HCT116 (cell line): ENCODE results near the gene CXCR6. TPM values are rescaled to one million over a fixed set of nuclear protein-coding genes. Genes with fewer than 3 reads are reported as not detected.

ENCODE experiments used
- ATAC-seq: fragments of 200-7000 bp; cut with Tn5 transposase; 2 replicates; pipeline ENCODE4 v1.9.1; 2020; ENCODE audit warnings: mild to moderate bottlenecking, moderate library complexity
- BruUV-seq: library from RNA; stranded (reverse); fragments of 400-500 nt; replicated peaks from 2 replicates; lab custom pipeline; 2021; lab: Mats Ljungman, UMichigan
- CTCF ChIA-PET: fragments of 300-600 bp; sonication (Branson Sonifier 250); formaldehyde crosslinking; loops from one replicate; lab custom pipeline; 2021; ENCODE audit warnings: antibody characterized with exemption; lab: Charles Lee
- POLR2A ChIA-PET: fragments of 300-600, 350-600 bp; sonication (Branson Sonifier 250); formaldehyde crosslinking; loops from one replicate; lab custom pipeline; 2021; ENCODE audit warnings: antibody characterized with exemption; lab: Charles Lee
- RAD21 ChIA-PET, 2 experiments: fragments of 300-600 bp; sonication (Branson Sonifier 250); formaldehyde crosslinking; loops; one replicate each; lab custom pipeline; 2023; ENCODE audit warnings: low total read pairs in 2 of 2; ENCODE audit not compliant: uncharacterized antibody in 2 of 2, unreplicated experiment in 2 of 2, low non-redundant PET in 1 of 2; lab: Charles Lee
- DNase-seq: peaks from one replicate; pipeline ENCODE4 v3.0.0-alpha.2; 2010; ENCODE audit warnings: low read depth, low spot score
- H2AFZ ChIP-seq: fragments of 200-600 bp; shearing (Covaris generic), sonication (generic); 2 replicates; pipeline ENCODE4 v1.6.1; 2017; ENCODE audit warnings: low read depth, mixed run types, mixed read lengths, antibody characterized with exemption, low read length; ENCODE audit not compliant: poor library complexity, severe bottlenecking
- H3K27ac ChIP-seq: 2 replicates; pipeline ENCODE4 v1.5.1; 2012; ENCODE audit warnings: low read depth, low read length
- H3K27me3 ChIP-seq: fragments of 200-600 bp; sonication (generic); 2 replicates; pipeline ENCODE4 v1.6.1; 2016; ENCODE audit warnings: mixed run types, low read length, mixed read lengths; ENCODE audit not compliant: insufficient read depth
- H3K36me3 ChIP-seq, 2 experiments: fragments of 200-500 bp in 1 of 2; fragments of 200-600 bp in 1 of 2; sonication (Bioruptor generic) in 1 of 2; sonication (generic) in 1 of 2; 2 replicates each; pipeline versions ENCODE4 v1.5.1 to v1.6.1; 2014 to 2016; ENCODE audit warnings: low read length in 2 of 2, inconsistent platforms in 1 of 2, mixed read lengths in 1 of 2, mixed run types in 1 of 2; ENCODE audit not compliant: insufficient read depth in 2 of 2, control insufficient read depth in 1 of 2
- H3K4me1 ChIP-seq, 2 experiments: fragments of 200-600 bp in 1 of 2; sonication (generic) in 1 of 2; 2 replicates each; pipeline versions ENCODE4 v1.5.1 to v1.6.1; 2012 to 2017; ENCODE audit warnings: low read length in 2 of 2, inconsistent platforms in 1 of 2, mild to moderate bottlenecking in 1 of 2, mixed read lengths in 1 of 2, mixed run types in 1 of 2, moderate library complexity in 1 of 2; ENCODE audit not compliant: insufficient read depth in 2 of 2, control insufficient read depth in 1 of 2
- H3K4me2 ChIP-seq: fragments of 200-600 bp; sonication (generic); 2 replicates; pipeline ENCODE4 v1.6.1; 2017; ENCODE audit warnings: mixed run types, low read length, mixed read lengths
- H3K4me3 ChIP-seq, 2 experiments: fragments of 200-600 bp in 1 of 2; sonication (generic) in 1 of 2; replicated peaks in 1 of 2; 2 replicates each; pipeline ENCODE4 v1.5.1; 2011 to 2016; ENCODE audit warnings: low read length in 2 of 2, control low read depth in 1 of 2, low read depth in 1 of 2, mild to moderate bottlenecking in 1 of 2, mixed read lengths in 1 of 2, mixed run types in 1 of 2
- H3K79me2 ChIP-seq: fragments of 200-600 bp; sonication (generic); 2 replicates; pipeline ENCODE4 v1.6.1; 2017; ENCODE audit warnings: mild to moderate bottlenecking, mixed run types, low read length, moderate library complexity, mixed read lengths; ENCODE audit not compliant: insufficient read depth
- H3K9ac ChIP-seq: fragments of 200-600 bp; sonication (generic); 2 replicates; pipeline ENCODE4 v1.6.1; 2016; ENCODE audit warnings: low read length, mixed read lengths
- H3K9me2 ChIP-seq: fragments of 200-600 bp; sonication (generic), shearing (Covaris generic); 2 replicates; pipeline ENCODE4 v1.6.1; 2017; ENCODE audit warnings: mixed run types, mild to moderate bottlenecking, moderate library complexity; ENCODE audit not compliant: insufficient read depth
- H3K9me3 ChIP-seq, 2 experiments: fragments of 200-500 bp in 1 of 2; fragments of 200-600 bp in 1 of 2; sonication (Bioruptor generic) in 1 of 2; sonication (generic) in 1 of 2; 2 replicates each; pipeline ENCODE4 v1.6.1; 2014 to 2017; ENCODE audit warnings: low read length in 2 of 2, mixed read lengths in 2 of 2, inconsistent platforms in 1 of 2, low read depth in 1 of 2, mild to moderate bottlenecking in 1 of 2, mixed run types in 1 of 2, moderate library complexity in 1 of 2; ENCODE audit not compliant: control insufficient read depth in 1 of 2, insufficient read depth in 1 of 2
- H4K20me1 ChIP-seq: fragments of 200-600 bp; sonication (generic), shearing (Covaris generic); 2 replicates; pipeline ENCODE4 v1.6.1; 2017; ENCODE audit warnings: mixed run types, mild to moderate bottlenecking, moderate library complexity; ENCODE audit not compliant: insufficient read depth
- CEBPB ChIP-seq: IDR thresholded peaks from 2 replicates; pipeline ENCODE4 v1.6.1; 2012; ENCODE audit warnings: low read depth
- CTCF ChIP-seq, 3 experiments: fragments of 200-600 bp in 1 of 3; sonication (generic) in 1 of 3; IDR thresholded peaks in 2 of 3; conservative IDR thresholded peaks in 1 of 3; 2 replicates each; pipeline ENCODE4 v1.5.1; 2012 to 2017; ENCODE audit warnings: low read depth in 2 of 3, low read length in 2 of 3, antibody characterized with exemption in 1 of 3, borderline replicate concordance in 1 of 3, control low read depth in 1 of 3, mild to moderate bottlenecking in 1 of 3, mixed read lengths in 1 of 3, mixed run types in 1 of 3, moderate library complexity in 1 of 3; ENCODE audit not compliant: insufficient read depth in 1 of 3
- EZH2 ChIP-seq: fragments of 200-600 bp; sonication (generic); IDR thresholded peaks from 2 replicates; pipeline ENCODE4 v1.6.1; 2017; ENCODE audit warnings: antibody characterized with exemption, mixed run types
- EZH2phosphoT487 ChIP-seq: fragments of 200-600 bp; IDR thresholded peaks from 2 replicates; pipeline ENCODE4 v1.6.1; 2018; ENCODE audit warnings: antibody characterized with exemption, borderline replicate concordance
- FOSL1 ChIP-seq: IDR thresholded peaks from 2 replicates; pipeline ENCODE4 v1.6.1; 2012; ENCODE audit warnings: low read depth
- JUND ChIP-seq: IDR thresholded peaks from 2 replicates; pipeline ENCODE4 v1.6.1; 2012
- MAX ChIP-seq: IDR thresholded peaks from 2 replicates; pipeline ENCODE4 v1.6.1; 2012
- POLR2A ChIP-seq: IDR thresholded peaks from 2 replicates; pipeline ENCODE4 v1.7.0; 2011; ENCODE audit warnings: borderline replicate concordance; ENCODE audit not compliant: insufficient read depth, insufficient read length; ENCODE audit errors: extremely low read depth
- POLR2AphosphoS5 ChIP-seq: IDR thresholded peaks from 2 replicates; pipeline ENCODE4 v1.6.1; 2011; ENCODE audit warnings: mild to moderate bottlenecking, low read depth, low read length, moderate library complexity
- RAD21 ChIP-seq: IDR thresholded peaks from 2 replicates; pipeline ENCODE4 v1.6.1; 2012; ENCODE audit warnings: low read depth, mild to moderate bottlenecking
- SIN3A ChIP-seq: IDR thresholded peaks from 2 replicates; pipeline ENCODE4 v1.6.1; 2012; ENCODE audit warnings: low read depth
- SP1 ChIP-seq: IDR thresholded peaks from 2 replicates; pipeline ENCODE4 v1.6.1; 2012; ENCODE audit warnings: low read depth
- SRF ChIP-seq: IDR thresholded peaks from 2 replicates; pipeline ENCODE4 v1.6.1; 2012; ENCODE audit warnings: low read depth
- TCF7L2 ChIP-seq: IDR thresholded peaks from 2 replicates; pipeline ENCODE4 v1.7.0; 2011; ENCODE audit warnings: borderline replicate concordance, inconsistent platforms; ENCODE audit not compliant: insufficient read depth, insufficient read length; ENCODE audit errors: extremely low read depth
- YY1 ChIP-seq: IDR thresholded peaks from 2 replicates; pipeline ENCODE4 v1.6.1; 2011; ENCODE audit warnings: low read length, low read depth, moderate library complexity, mild to moderate bottlenecking; ENCODE audit not compliant: insufficient replicate concordance; ENCODE audit errors: extremely low read depth
- ZBTB33 ChIP-seq: IDR thresholded peaks from 2 replicates; pipeline ENCODE4 v1.6.1; 2011; ENCODE audit warnings: mild to moderate bottlenecking, low read length, moderate library complexity; ENCODE audit not compliant: insufficient replicate concordance; ENCODE audit errors: extremely low read depth
- ZFX ChIP-seq: fragments of 450-650 bp; IDR thresholded peaks from 2 replicates; pipeline ENCODE4 v1.6.1; 2017
- ZNF274 ChIP-seq: fragments of 200-500 bp; sonication (Bioruptor generic); IDR thresholded peaks from 2 replicates; pipeline ENCODE4 v1.6.1; 2014; ENCODE audit warnings: mild to moderate bottlenecking, low read depth, low read length, inconsistent platforms
- intact Hi-C: fragments of 100-400 bp; cut with micrococcal nuclease; formaldehyde crosslinking; loops from 2 replicates; pipeline ENCODE4 v1.10.0; 2022
- total RNA-seq: library from RNA; stranded (reverse); gene quantifications from one replicate; pipeline ENCODE4 v1.2.1, GENCODE V29; 2021; ENCODE audit not compliant: unreplicated experiment

The CXCR6 gene
- total RNA-seq, 1 experiment from 2014 or later, result not detected

- Histone ChIP-seq H3K4me2 (no peak overlapping the region), H3K9me3 (no peaks in the 10 kb centered on the region), H3K4me3 (no peak overlapping the region), H3K9me2 (no peaks in the 10 kb centered on the region), H2AFZ (no peak overlapping the region), H3K27me3 (no peaks in the 10 kb centered on the region), H3K4me1 (no peaks in the 10 kb centered on the region), H3K9ac (no peak overlapping the region), H3K27ac (no peak overlapping the region), H3K79me2 (no peaks in the 10 kb centered on the region), H4K20me1 (no peaks in the 10 kb centered on the region), H3K36me3 (peaks cover 42 to 57% of the 10 kb centered on the region in 2 experiments)
- BruUV-seq, result no TSS peak
- ChIA-PET POLR2A (no interaction called here), RAD21 (no interaction called here), CTCF (no interaction called here)
- intact Hi-C loops, result no loop called here
- TF ChIP-seq CEBPB (no peak), SRF (no peak), SIN3A (no peak), POLR2A (no peak), ZNF274 (no peak), TCF7L2 (no peak), EZH2 (no peak), EZH2phosphoT487 (no peak), POLR2AphosphoS5 (no peak), ZBTB33 (no peak), JUND (no peak), SP1 (no peak), ZFX (no peak), FOSL1 (no peak), MAX (no peak), YY1 (no peak), RAD21 (no peak), CTCF (IDR thresholded peaks at IDR 0.05 in 2 of 3, conservative IDR thresholded peaks at IDR 0.05 in 1 of 3; ENCODE audit: borderline replicate concordance in 1 of 3, insufficient read depth in 1 of 3, low read depth in 2 of 3, low read length in 2 of 3) (no peak)
- DNase-seq (no peak), ATAC-seq (no peak)
Measured at GRCh38 chr3:45958321-45958791, 15.1 kb downstream of the CXCR6 start.
